Measurements from ENCODE around the gene FREY1.

The FREY1 gene

GRCh38 chr11:45899448-45900174 lies 7.5 kb downstream of the FREY1 start:
- DNase-seq (ENCODE audit: insufficient read length) = peak; percentile 74
- no peak for TF ChIP-seq POLR2A (IDR thresholded peaks at IDR 0.05; ENCODE audit: low read depth, low read length)
- TF ChIP-seq TAF1 (IDR thresholded peaks at IDR 0.05; ENCODE audit: borderline replicate concordance, low read depth, low read length) = no peak
- no peak for TF ChIP-seq POLR2AphosphoS5 (IDR thresholded peaks at IDR 0.05; ENCODE audit: low read depth, low read length)
- FAIRE-seq = peak; percentile 62

DNA sequence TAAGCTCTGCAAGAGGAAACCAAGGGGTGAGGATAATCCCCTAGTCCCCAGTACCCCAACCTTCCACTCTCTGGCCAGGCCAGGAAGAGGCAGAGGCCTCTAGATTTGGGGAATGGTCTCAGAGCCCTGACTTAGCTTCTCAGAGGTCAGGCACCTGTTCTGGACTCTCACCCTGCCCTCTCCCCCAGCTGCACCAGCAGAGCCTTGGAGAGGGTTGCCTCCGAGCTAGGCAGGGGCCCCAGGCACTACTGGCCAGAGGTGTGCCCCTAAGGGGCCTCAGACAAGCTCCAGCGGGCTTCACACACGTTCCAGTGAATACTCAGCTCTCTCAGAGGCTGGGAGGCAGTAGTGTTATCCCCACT lies 8.0 kb downstream of the FREY1 start:
- TF ChIP-seq POLR2A (IDR thresholded peaks at IDR 0.05; ENCODE audit: low read depth, low read length) (no peak), POLR2AphosphoS5 (IDR thresholded peaks at IDR 0.05; ENCODE audit: low read depth, low read length) (no peak), TAF1 (IDR thresholded peaks at IDR 0.05; ENCODE audit: borderline replicate concordance, low read depth, low read length) (no peak)
- no peak for FAIRE-seq
- DNase-seq (ENCODE audit: insufficient read length) = no peak

DNA sequence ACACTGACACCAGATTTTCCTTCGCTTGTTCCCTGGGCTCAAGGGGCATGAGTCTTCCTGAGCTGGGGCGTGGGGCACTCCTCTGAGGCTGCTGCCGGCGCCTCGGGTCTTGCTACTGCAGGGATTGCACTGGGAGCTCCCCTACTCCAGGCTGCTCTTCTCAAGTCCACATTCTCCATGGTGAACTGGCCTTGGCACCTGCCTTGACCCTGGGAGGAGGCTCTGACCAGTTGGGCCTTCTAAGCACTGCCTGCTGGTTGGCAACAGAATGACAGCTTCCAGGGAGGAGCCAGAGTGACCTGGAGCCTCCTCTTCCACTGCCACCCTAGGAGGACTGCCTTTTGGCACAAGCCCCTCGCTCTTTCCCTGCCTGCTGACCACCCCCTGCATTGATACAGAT lies 9.5 kb downstream of the FREY1 start:
- DNase-seq (ENCODE audit: insufficient read length) = no peak
- no peak for TF ChIP-seq POLR2AphosphoS5 (IDR thresholded peaks at IDR 0.05; ENCODE audit: low read depth, low read length)
- no peak for TF ChIP-seq TAF1 (IDR thresholded peaks at IDR 0.05; ENCODE audit: borderline replicate concordance, low read depth, low read length)
- no peak for TF ChIP-seq POLR2A (IDR thresholded peaks at IDR 0.05; ENCODE audit: low read depth, low read length)
- no peak for FAIRE-seq

DNA sequence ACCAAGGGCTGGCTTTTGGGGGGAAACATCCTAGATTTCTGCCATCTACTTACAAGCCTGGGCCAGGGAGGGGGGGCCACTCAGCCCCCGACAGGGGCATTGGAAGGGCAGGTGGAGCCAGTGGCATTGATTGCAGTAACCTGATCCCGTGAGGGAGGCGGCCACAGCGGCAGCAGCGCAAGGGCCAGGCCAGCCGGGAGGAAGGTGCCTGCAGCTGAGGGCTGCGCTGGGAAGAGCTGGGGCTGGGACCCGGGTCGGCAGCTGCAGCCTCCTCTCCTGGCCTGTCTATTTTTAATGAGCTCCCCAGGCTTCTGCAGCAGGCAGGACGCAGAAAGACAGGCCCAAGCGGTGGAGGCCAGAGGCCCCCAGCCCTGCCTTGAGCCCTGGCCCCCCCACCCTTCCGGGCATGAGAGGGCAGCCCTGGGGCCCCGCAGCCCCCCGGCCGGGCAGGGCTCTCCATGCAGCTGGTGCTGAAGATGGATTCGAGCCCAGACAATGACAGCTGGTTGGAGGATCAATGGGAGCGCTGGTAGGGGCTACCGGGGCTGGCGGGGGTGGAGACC lies 10.6 kb downstream of the FREY1 start:
- TF ChIP-seq POLR2A (IDR thresholded peaks at IDR 0.05; ENCODE audit: low read depth, low read length) = no peak
- TF ChIP-seq TAF1 (IDR thresholded peaks at IDR 0.05; ENCODE audit: borderline replicate concordance, low read depth, low read length) = no peak
- no peak for TF ChIP-seq POLR2AphosphoS5 (IDR thresholded peaks at IDR 0.05; ENCODE audit: low read depth, low read length)
- no peak for FAIRE-seq
- no peak for DNase-seq (ENCODE audit: insufficient read length)

GRCh38 chr11:45895553-45896259 lies 11.4 kb downstream of the FREY1 start:
- FAIRE-seq = no peak
- TF ChIP-seq POLR2A (IDR thresholded peaks at IDR 0.05; ENCODE audit: low read depth, low read length) = no peak
- TF ChIP-seq TAF1 (IDR thresholded peaks at IDR 0.05; ENCODE audit: borderline replicate concordance, low read depth, low read length) = no peak
- no peak for TF ChIP-seq POLR2AphosphoS5 (IDR thresholded peaks at IDR 0.05; ENCODE audit: low read depth, low read length)
- DNase-seq (ENCODE audit: insufficient read length) = no peak

DNA sequence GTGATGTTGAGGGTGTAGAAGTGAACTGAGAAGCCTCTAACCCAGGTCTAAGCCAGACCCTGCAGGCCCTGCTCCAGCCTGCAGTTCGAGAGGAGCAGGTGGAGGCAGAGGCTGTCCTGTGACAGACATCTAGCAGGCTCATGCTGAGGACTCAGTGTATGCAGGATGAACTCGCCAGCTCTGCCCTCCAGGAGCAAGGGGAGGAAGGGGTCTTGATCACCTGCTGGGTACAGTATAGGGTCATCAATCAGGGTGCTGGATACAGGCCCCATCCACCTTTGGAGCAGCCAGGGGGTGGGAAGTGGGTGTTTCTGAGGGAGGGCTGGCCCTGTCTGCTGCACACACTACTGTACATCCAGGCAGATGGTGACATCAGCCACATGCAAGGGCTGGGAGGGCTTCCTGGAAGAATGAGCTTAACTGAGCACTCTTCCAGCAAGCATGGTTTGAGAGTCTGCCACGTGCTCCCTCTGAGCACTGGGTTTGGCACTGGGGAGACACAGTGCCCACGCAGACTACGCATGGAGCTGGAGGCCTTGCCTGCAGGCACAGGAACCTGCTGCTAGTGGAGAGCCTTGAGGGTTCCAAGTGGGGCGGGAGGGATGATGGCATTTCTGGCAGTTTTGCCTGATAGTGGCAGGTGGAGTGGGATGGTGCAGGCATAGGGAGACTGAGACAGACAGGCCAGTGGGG lies 12.4 kb downstream of the FREY1 start:
- no peak for TF ChIP-seq POLR2AphosphoS5 (IDR thresholded peaks at IDR 0.05; ENCODE audit: low read depth, low read length)
- DNase-seq (ENCODE audit: insufficient read length) (no peak), FAIRE-seq (no peak)

GRCh38 chr11:45892856-45893255 lies 14.2 kb downstream of the FREY1 start:
- DNase-seq (ENCODE audit: insufficient read length) = no peak
- FAIRE-seq = no peak
- no peak for TF ChIP-seq POLR2AphosphoS5 (IDR thresholded peaks at IDR 0.05; ENCODE audit: low read depth, low read length)
- TF ChIP-seq POLR2A (IDR thresholded peaks at IDR 0.05; ENCODE audit: low read depth, low read length) = no peak
- no peak for TF ChIP-seq TAF1 (IDR thresholded peaks at IDR 0.05; ENCODE audit: borderline replicate concordance, low read depth, low read length)

DNA sequence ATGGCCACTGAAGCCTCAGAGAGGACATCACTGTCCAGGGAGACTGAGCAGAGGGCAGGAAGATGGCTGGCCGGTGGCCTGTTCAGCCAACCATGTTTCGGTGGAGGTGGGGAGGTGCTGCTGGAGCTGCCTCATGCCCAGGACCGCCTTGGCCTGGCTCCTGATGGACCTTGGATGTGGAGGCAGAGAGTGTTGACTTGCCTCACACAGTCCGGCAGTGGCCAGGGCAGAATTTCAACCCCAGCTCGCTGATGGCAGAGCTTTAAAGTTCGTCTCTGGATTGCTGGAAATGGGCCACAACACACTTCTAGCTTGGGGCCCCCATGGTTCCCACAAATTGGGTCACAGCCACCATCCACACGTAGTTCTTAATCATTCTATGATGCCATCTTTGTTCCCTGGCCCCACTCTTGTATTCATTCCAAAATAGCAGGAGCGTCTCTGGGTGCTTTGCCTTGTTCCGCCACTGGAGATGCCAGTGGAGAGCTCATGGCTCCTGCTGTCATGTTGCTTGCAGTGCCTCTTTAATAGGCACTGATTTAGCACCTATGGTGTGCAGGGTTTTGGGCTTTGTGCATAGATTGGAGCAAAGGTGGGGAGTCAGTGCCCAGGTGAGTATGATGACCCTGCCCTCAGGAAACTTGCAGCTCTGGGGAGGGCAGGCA lies 16.1 kb downstream of the FREY1 start:
- TF ChIP-seq TAF1 (IDR thresholded peaks at IDR 0.05; ENCODE audit: borderline replicate concordance, low read depth, low read length) = no peak
- TF ChIP-seq POLR2AphosphoS5 (IDR thresholded peaks at IDR 0.05; ENCODE audit: low read depth, low read length) = no peak
- no peak for TF ChIP-seq POLR2A (IDR thresholded peaks at IDR 0.05; ENCODE audit: low read depth, low read length)
- FAIRE-seq (no peak), DNase-seq (ENCODE audit: insufficient read length) (no peak)

DNA sequence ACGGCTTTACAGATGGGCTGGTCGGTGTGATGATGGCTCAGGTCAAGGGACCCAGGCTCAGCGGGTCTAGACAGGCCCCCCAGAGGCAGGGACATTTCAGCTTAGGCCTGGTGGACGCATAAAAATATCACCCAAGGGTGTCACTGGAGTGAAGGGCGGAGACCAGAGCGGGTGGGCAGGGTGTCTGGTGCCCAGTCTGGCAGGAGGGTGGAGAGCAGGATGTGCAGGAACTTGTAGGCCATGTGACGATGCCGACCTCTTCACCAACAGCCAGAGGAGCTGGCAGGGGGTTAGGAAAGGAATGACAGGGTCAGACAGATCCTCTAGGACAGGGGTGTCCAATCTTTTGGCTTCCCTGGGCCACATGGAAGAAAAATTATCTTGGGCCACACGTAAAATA lies 17.1 kb downstream of the FREY1 start:
- no peak for DNase-seq (ENCODE audit: insufficient read length)
- no peak for FAIRE-seq
- TF ChIP-seq POLR2AphosphoS5 (IDR thresholded peaks at IDR 0.05; ENCODE audit: low read depth, low read length) = no peak
- TF ChIP-seq POLR2A (IDR thresholded peaks at IDR 0.05; ENCODE audit: low read depth, low read length) = no peak
- no peak for TF ChIP-seq TAF1 (IDR thresholded peaks at IDR 0.05; ENCODE audit: borderline replicate concordance, low read depth, low read length)

GRCh38 chr11:45889555-45889954 lies 17.5 kb downstream of the FREY1 start:
- FAIRE-seq (no peak), DNase-seq (ENCODE audit: insufficient read length) (no peak)
- no peak for TF ChIP-seq POLR2A (IDR thresholded peaks at IDR 0.05; ENCODE audit: low read depth, low read length)
- TF ChIP-seq POLR2AphosphoS5 (IDR thresholded peaks at IDR 0.05; ENCODE audit: low read depth, low read length) = no peak
- TF ChIP-seq TAF1 (IDR thresholded peaks at IDR 0.05; ENCODE audit: borderline replicate concordance, low read depth, low read length) = no peak

- no peak for FAIRE-seq
- no peak for DNase-seq (ENCODE audit: insufficient read length)
- TF ChIP-seq TAF1 (IDR thresholded peaks at IDR 0.05; ENCODE audit: borderline replicate concordance, low read depth, low read length) (no peak), POLR2AphosphoS5 (IDR thresholded peaks at IDR 0.05; ENCODE audit: low read depth, low read length) (no peak), POLR2A (IDR thresholded peaks at IDR 0.05; ENCODE audit: low read depth, low read length) (no peak)
These were observed 19.5 kb downstream of the FREY1 start for GRCh38 chr11:45887587-45887986.

Measured in GM12892 (cell line).